SJCRH30 (cell line): ENCODE data around the gene NFE2L2. TPM values are rescaled to one million over a fixed set of nuclear protein-coding genes. Genes with fewer than 3 reads are reported as not detected.
A peak's percentile ranks its signal among the peaks of the same experiment; 100 is the strongest.
"Not testable (repeated sequence)": the region's sequence is repeated elsewhere in the genome, so short reads cannot be mapped to it uniquely, and the experiment has no call there.

Experiments used
- DNase-seq, 2 experiments: peaks; one replicate each; pipeline ENCODE4 v3.0.0-alpha.2; 2015 to 2020
- H3K27ac ChIP-seq: fragments of 250-450 bp; sonication (Bioruptor Pico); 2 replicates; pipeline ENCODE4 v1.5.1; 2020; ENCODE audit warnings: mild to moderate bottlenecking, moderate library complexity
- H3K27me3 ChIP-seq: fragments of 250-450 bp; sonication (Bioruptor Pico); 2 replicates; pipeline ENCODE4 v1.5.1; 2020; ENCODE audit warnings: mild to moderate bottlenecking, moderate library complexity
- H3K36me3 ChIP-seq: fragments of 250-450 bp; sonication (Bioruptor Pico); 2 replicates; pipeline ENCODE4 v1.5.1; 2020; ENCODE audit warnings: mild to moderate bottlenecking, moderate library complexity
- H3K4me1 ChIP-seq: fragments of 250-450 bp; sonication (Bioruptor Pico); 2 replicates; pipeline ENCODE4 v1.5.1; 2020; ENCODE audit warnings: mild to moderate bottlenecking, moderate library complexity
- H3K4me3 ChIP-seq: fragments of 250-450 bp; sonication (Bioruptor Pico); 2 replicates; pipeline ENCODE4 v1.5.1; 2020; ENCODE audit warnings: mild to moderate bottlenecking, moderate library complexity
- H3K9me3 ChIP-seq: fragments of 250-450 bp; sonication (Bioruptor Pico); replicated peaks from 2 replicates; pipeline ENCODE4 v1.5.1; 2020; ENCODE audit warnings: mild to moderate bottlenecking, moderate library complexity
- total RNA-seq: library from RNA; depleted of rRNA; stranded (reverse); fragments of >200 nt; shearing (Covaris generic); gene quantifications from 2 replicates; pipeline ENCODE4 v1.2.3, GENCODE V29; 2014

Gene NFE2L2
- total RNA-seq, 1 experiment from 2014 or later = 47.7 TPM

- H3K4me1 ChIP-seq = peaks cover 45% of the 10 kb centered on the region
- peak overlapping the region; percentile 74 for H3K27ac ChIP-seq
- no peaks in the 10 kb centered on the region for H3K27me3 ChIP-seq
- peak overlapping the region; percentile 41 for H3K4me3 ChIP-seq
- no peaks in the 10 kb centered on the region for H3K9me3 ChIP-seq
- peak; percentile 29 to 79 for DNase-seq
- no peaks in the 10 kb centered on the region; the same call in 1 of the 2 replicates for H3K36me3 ChIP-seq
Measured at GRCh38 chr2:177242121-177242987, 22.2 kb downstream of the NFE2L2 start.

- Histone ChIP-seq H3K4me3 (peak overlapping the region; percentile 41; the same call in 1 of the 2 replicates), H3K9me3 (no peaks in the 10 kb centered on the region), H3K27me3 (no peaks in the 10 kb centered on the region), H3K27ac (peak overlapping the region; percentile 74), H3K36me3 (peaks cover under 1% of the 10 kb centered on the region; the same call in 1 of the 2 replicates), H3K4me1 (peaks cover 45% of the 10 kb centered on the region)
- no peak for DNase-seq
Measured at GRCh38 chr2:177241711-177242120, 22.8 kb downstream of the NFE2L2 start.

- H3K4me3 ChIP-seq = no peak overlapping the region
- peaks cover 6% of the 10 kb centered on the region; the same call in 1 of the 2 replicates for H3K36me3 ChIP-seq
- no peaks in the 10 kb centered on the region for H3K9me3 ChIP-seq
- peaks cover 40% of the 10 kb centered on the region for H3K4me1 ChIP-seq
- H3K27me3 ChIP-seq = no peaks in the 10 kb centered on the region
- peak in 1 of 2 experiments; percentile 64 for DNase-seq
- no peak overlapping the region for H3K27ac ChIP-seq
Measured at GRCh38 chr2:177239932-177240630, 24.4 kb downstream of the NFE2L2 start.

DNA sequence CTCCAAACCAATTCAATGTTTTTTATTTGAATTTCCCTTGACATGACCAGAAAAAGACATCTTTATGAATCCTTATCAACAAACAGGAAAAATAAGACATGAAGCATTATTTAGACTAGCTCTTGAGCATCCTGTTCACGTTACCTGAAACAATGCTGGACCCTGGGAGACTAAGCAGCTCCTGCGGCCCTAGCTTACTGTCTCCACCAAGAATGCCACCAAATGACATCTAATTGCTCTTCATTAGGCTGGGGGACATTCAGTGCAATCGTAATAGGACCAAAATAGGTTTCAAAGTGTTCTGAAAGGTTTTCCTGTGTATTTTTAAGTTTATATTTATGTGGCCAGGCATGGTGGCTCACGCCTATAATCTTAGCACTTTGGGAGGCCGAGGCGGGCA lies 25.5 kb downstream of the NFE2L2 start:
- H3K9me3 ChIP-seq = no peaks in the 10 kb centered on the region
- H3K27ac ChIP-seq = no peak overlapping the region
- no peaks in the 10 kb centered on the region for H3K27me3 ChIP-seq
- no peak overlapping the region for H3K4me3 ChIP-seq
- no peak for DNase-seq
- peaks cover 8% of the 10 kb centered on the region; the same call in 1 of the 2 replicates for H3K36me3 ChIP-seq
- peaks cover 34% of the 10 kb centered on the region for H3K4me1 ChIP-seq

GRCh38 chr2:177237932-177238331 lies 26.6 kb downstream of the NFE2L2 start:
- Histone ChIP-seq H3K27ac (no peak overlapping the region), H3K36me3 (peaks cover 19% of the 10 kb centered on the region), H3K4me1 (peaks cover 31% of the 10 kb centered on the region), H3K9me3 (no peaks in the 10 kb centered on the region), H3K4me3 (no peak overlapping the region), H3K27me3 (no peaks in the 10 kb centered on the region)
- no peak for DNase-seq

- no peak overlapping the region for H3K4me3 ChIP-seq
- DNase-seq = no peak
- H3K27ac ChIP-seq = no peak overlapping the region
- no peaks in the 10 kb centered on the region for H3K9me3 ChIP-seq
- peaks cover 39% of the 10 kb centered on the region for H3K36me3 ChIP-seq
- H3K4me1 ChIP-seq = peaks cover 14% of the 10 kb centered on the region
- no peaks in the 10 kb centered on the region for H3K27me3 ChIP-seq
Measured at GRCh38 chr2:177235855-177236437, 28.6 kb downstream of the NFE2L2 start.

DNA sequence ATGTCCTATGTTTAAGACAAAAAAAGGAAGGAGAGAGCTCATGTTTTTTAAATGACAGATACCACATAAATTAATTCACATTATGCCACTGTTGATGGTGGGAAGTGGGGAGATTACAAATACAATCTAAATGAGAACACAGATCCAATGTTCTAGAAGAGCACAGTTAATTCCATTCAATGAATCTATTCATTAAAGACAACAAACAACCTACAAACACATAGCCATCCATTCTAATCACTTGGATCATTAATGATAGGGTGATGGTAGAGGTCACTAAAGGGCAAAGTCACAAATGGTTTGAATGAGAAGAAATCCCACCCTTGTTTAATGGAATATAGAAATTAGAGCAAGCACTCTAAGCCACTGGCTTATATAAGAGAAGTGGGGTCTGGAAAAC lies 30.3 kb downstream of the NFE2L2 start:
- H3K27ac ChIP-seq = no peak overlapping the region
- H3K36me3 ChIP-seq = peaks cover 54% of the 10 kb centered on the region
- H3K4me1 ChIP-seq = no peaks in the 10 kb centered on the region
- no peaks in the 10 kb centered on the region for H3K9me3 ChIP-seq
- no peak for DNase-seq
- H3K27me3 ChIP-seq = no peaks in the 10 kb centered on the region
- H3K4me3 ChIP-seq = no peak overlapping the region

- Histone ChIP-seq H3K36me3 (peaks cover 54% of the 10 kb centered on the region), H3K4me3 (no peak overlapping the region), H3K27ac (no peak overlapping the region), H3K9me3 (no peaks in the 10 kb centered on the region), H3K27me3 (no peaks in the 10 kb centered on the region), H3K4me1 (no peaks in the 10 kb centered on the region)
- no peak for DNase-seq
Measured at GRCh38 chr2:177232098-177232704, 32.3 kb downstream of the NFE2L2 start.

DNA sequence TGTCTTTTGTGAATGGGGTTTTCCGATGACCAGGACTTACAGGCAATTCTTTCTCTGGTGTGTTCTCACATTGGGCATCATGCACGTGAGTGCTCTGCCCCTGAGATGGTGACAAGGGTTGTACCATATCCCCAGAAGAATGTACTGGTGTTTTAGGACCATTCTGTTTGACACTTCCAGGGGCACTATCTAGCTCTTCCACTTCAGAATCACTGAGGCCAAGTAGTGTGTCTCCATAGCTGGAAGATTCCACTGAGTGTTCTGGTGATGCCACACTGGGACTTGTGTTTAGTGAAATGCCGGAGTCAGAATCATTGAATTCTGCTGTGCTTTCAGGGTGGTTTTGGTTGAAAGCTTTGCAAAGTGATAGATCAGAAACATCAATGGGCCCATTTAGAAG lies 33.3 kb downstream of the NFE2L2 start:
- Histone ChIP-seq H3K36me3 (peaks cover 49% of the 10 kb centered on the region), H3K9me3 (no peaks in the 10 kb centered on the region), H3K27ac (no peak overlapping the region)

GRCh38 chr2:177229442-177230242 lies 34.9 kb downstream of the NFE2L2 start:
- DNase-seq = no peak
- Histone ChIP-seq H3K27me3 (no peaks in the 10 kb centered on the region), H3K27ac (no peak overlapping the region), H3K36me3 (peaks cover 48% of the 10 kb centered on the region), H3K9me3 (no peaks in the 10 kb centered on the region), H3K4me1 (no peaks in the 10 kb centered on the region), H3K4me3 (no peak overlapping the region)

More for the DNA sequence above, 33.3 kb downstream of the NFE2L2 start:
- Histone ChIP-seq H3K27me3 (no peaks in the 10 kb centered on the region), H3K4me3 (no peak overlapping the region), H3K4me1 (no peaks in the 10 kb centered on the region)
- no peak for DNase-seq

DNA sequence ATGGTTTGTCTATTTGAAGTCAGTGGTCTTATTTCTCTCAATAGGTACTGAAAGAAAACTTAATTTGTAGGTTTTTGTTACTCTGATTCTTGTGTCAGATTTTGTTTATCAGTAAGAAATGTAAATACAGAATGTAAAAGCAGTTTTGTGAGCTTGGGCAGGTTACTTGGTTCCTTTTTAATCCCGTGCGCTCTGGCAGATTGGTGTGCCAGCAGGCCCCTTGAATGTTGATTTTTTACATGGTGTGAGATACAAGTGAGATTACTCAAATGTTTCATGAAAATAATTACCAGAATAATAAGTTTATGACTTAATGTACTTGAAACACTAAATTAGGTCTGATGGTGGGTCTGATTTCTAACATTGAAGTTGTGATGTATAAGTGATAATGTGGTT lies 38.6 kb downstream of the NFE2L2 start:
- Histone ChIP-seq H3K36me3 (peaks cover 44% of the 10 kb centered on the region), H3K4me1 (no peaks in the 10 kb centered on the region; the same call in 1 of the 2 replicates), H3K27me3 (peaks cover 7% of the 10 kb centered on the region; the same call in 1 of the 2 replicates), H3K9me3 (peaks cover 5% of the 10 kb centered on the region; the same call in 1 of the 2 replicates), H3K27ac (no peak overlapping the region), H3K4me3 (no peak overlapping the region)
- DNase-seq = no peak

GRCh38 chr2:177223436-177223835 lies 41.1 kb downstream of the NFE2L2 start:
- not testable (repeated sequence) for H3K9me3 ChIP-seq, H3K27me3 ChIP-seq, H3K4me1 ChIP-seq, DNase-seq, H3K27ac ChIP-seq, H3K4me3 ChIP-seq
- H3K36me3 ChIP-seq = peaks cover 54% of the 10 kb centered on the region

DNA sequence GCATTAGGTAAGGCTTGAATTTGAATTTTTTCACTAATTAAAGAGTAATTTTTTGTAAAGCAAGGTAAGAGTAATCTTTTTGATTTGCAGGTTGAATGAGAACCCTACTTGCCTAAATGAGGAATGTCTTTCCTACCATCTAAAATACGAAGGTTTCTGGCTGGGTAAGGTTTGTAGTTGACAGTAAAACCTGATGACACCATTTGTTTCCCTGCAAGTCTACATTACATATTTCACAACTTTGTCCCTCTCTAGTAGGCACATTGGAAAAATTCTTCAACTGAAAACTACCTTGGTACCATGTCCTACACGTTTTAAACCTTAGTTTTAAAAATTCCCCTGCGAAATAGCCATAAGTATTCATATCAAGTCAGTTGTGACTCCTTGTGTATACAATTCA lies 42.6 kb downstream of the NFE2L2 start:
- Histone ChIP-seq H3K27ac (no peak overlapping the region), H3K4me3 (no peak overlapping the region), H3K36me3 (peaks cover 67% of the 10 kb centered on the region), H3K9me3 (peaks cover 5% of the 10 kb centered on the region; the same call in 1 of the 2 replicates), H3K27me3 (peaks cover 7% of the 10 kb centered on the region; the same call in 1 of the 2 replicates), H3K4me1 (peaks cover 2% of the 10 kb centered on the region; the same call in 1 of the 2 replicates)
- no peak for DNase-seq

DNA sequence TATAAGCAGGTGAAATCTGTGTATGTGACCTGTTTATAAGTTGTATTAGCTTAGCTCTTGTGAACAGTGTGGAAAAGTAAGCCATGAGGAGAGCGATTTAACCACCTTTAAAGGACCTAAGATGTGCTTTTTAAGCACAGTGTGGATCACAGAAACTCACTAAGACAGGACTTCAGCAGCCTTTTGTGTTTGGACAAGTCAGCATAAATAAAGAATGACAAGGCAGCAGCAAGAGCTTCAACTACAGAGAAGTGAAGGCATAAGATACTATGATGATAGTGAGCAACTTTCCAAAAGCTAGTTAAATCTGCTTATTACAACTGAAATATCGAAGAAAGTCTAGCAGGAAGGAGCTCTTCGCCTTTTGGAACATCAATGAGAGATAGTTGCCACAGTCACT lies 43.0 kb downstream of the NFE2L2 start:
- Histone ChIP-seq H3K27ac (no peak overlapping the region), H3K36me3 (peaks cover 71% of the 10 kb centered on the region)

More for the DNA sequence above, 43.0 kb downstream of the NFE2L2 start:
- peaks cover 2% of the 10 kb centered on the region; the same call in 1 of the 2 replicates for H3K4me1 ChIP-seq
- no peak for DNase-seq
- H3K9me3 ChIP-seq = peaks cover 5% of the 10 kb centered on the region; the same call in 1 of the 2 replicates
- peaks cover 7% of the 10 kb centered on the region; the same call in 1 of the 2 replicates for H3K27me3 ChIP-seq
- no peak overlapping the region for H3K4me3 ChIP-seq
